Endodermal cell (in vitro differentiated cells): ENCODE data around the gene ARHGAP42. TPM values are rescaled to one million over a fixed set of nuclear protein-coding genes. Genes with fewer than 3 reads are reported as not detected.
A peak's percentile ranks its signal among the peaks of the same experiment; 100 is the strongest.

ENCODE experiments used
- DNase-seq: peaks from one replicate; pipeline ENCODE4 v3.0.0-alpha.2; 2017
- H3K27ac ChIP-seq: 2 replicates; pipeline ENCODE4 v1.5.1; 2013; ENCODE audit warnings: mild to moderate bottlenecking, low read depth, low read length, moderate library complexity
- H3K27me3 ChIP-seq: 2 replicates; pipeline ENCODE4 v1.6.1; 2013; ENCODE audit warnings: mild to moderate bottlenecking, low read length, moderate library complexity; ENCODE audit not compliant: insufficient read depth, control insufficient read depth, poor library complexity, severe bottlenecking
- H3K36me3 ChIP-seq: 2 replicates; pipeline ENCODE4 v1.7.0; 2013; ENCODE audit warnings: mild to moderate bottlenecking, low read length, moderate library complexity; ENCODE audit not compliant: control insufficient read depth, insufficient read depth
- H3K4me1 ChIP-seq: one replicate; pipeline ENCODE4 v1.7.0; 2013; ENCODE audit warnings: low read length; ENCODE audit not compliant: control insufficient read depth, insufficient read depth
- H3K4me3 ChIP-seq: 2 replicates; pipeline ENCODE4 v1.5.1; 2013; ENCODE audit warnings: mild to moderate bottlenecking, low read length, moderate library complexity
- H3K9ac ChIP-seq: 2 replicates; pipeline ENCODE4 v1.6.1; 2013; ENCODE audit warnings: mild to moderate bottlenecking, low read length, moderate library complexity; ENCODE audit not compliant: poor library complexity, severe bottlenecking; ENCODE audit errors: extremely low read depth
- H3K9me3 ChIP-seq: 2 replicates; pipeline ENCODE4 v1.6.1; 2013; ENCODE audit warnings: mild to moderate bottlenecking, low read length, moderate library complexity; ENCODE audit not compliant: control insufficient read depth
- H3K27ac Mint-ChIP-seq: 2 replicates; pipeline ENCODE4 v1.8.0; 2020; ENCODE audit warnings: mixed read lengths
- H3K27me3 Mint-ChIP-seq: 2 replicates; pipeline ENCODE4 v1.8.0; 2021; ENCODE audit warnings: mild to moderate bottlenecking, mixed read lengths; ENCODE audit not compliant: insufficient read depth
- H3K36me3 Mint-ChIP-seq: 2 replicates; pipeline ENCODE4 v1.8.0; 2020; ENCODE audit warnings: low read depth, mixed read lengths
- H3K4me1 Mint-ChIP-seq: 2 replicates; pipeline ENCODE4 v1.8.0; 2020; ENCODE audit warnings: mixed read lengths
- H3K4me3 Mint-ChIP-seq: 2 replicates; pipeline ENCODE4 v1.8.0; 2020; ENCODE audit warnings: mild to moderate bottlenecking, moderate library complexity, mixed read lengths
- H3K9me3 Mint-ChIP-seq: 2 replicates; pipeline ENCODE4 v1.8.0; 2020; ENCODE audit warnings: mild to moderate bottlenecking, mixed read lengths
- CTCF ChIP-seq: fragments of 200-600 bp; sonication (generic); conservative IDR thresholded peaks from 2 replicates; pipeline ENCODE4 v1.5.0; 2021; ENCODE audit warnings: antibody characterized with exemption, mild to moderate bottlenecking
- WGBS, 2 experiments: methylation state at CpG; one replicate each; pipeline versions ENCODE4 v1.1.5 to v1.1.7; 2013; ENCODE audit warnings: missing lambda C conversion rate in 2 of 2, mixed read lengths in 1 of 2; ENCODE audit not compliant: insufficient coverage in 1 of 2, insufficient read length in 1 of 2; 5-methylcytosine and 5-hydroxymethylcytosine counted together
- total RNA-seq, 2 donors: library from RNA; stranded (reverse); fragmentation: NEBNext Ultra II Directional in 1 of 2; extraction: Animal tissue kit (Norgen Biotek cat#: 25700) in 1 of 2; gene quantifications; 2 replicates in 1 of 2; 3 replicates in 1 of 2; pipeline ENCODE4 v1.2.1, GENCODE V29; 2021

ARHGAP42 gene
- total RNA-seq, 2 donors from 2014 or later, result 164 to 176 TPM

- Mint-ChIP-seq H3K27me3 (no peaks in the 10 kb centered on the region), H3K4me1 (peaks cover 7% of the 10 kb centered on the region), H3K4me3 (no peak overlapping the region), H3K27ac (peak overlapping the region; percentile 35), H3K9me3 (no peaks in the 10 kb centered on the region), H3K36me3 (peaks cover 3% of the 10 kb centered on the region)
- Histone ChIP-seq H3K36me3 (no peaks in the 10 kb centered on the region), H3K4me3 (no peak overlapping the region), H3K27me3 (no peaks in the 10 kb centered on the region), H3K27ac (no peak overlapping the region), H3K9me3 (no peaks in the 10 kb centered on the region), H3K4me1 (no peaks in the 10 kb centered on the region), H3K9ac (no peak overlapping the region)
- DNase-seq, result no peak
- TF ChIP-seq CTCF, result no peak
- 94% methylated on average over 1 of the region's 1 CpG; no CpG with 5 or more reads in 1 of the 2 experiments for WGBS, 2 experiments
Measured at GRCh38 chr11:100999756-101000155, 312.7 kb downstream of the ARHGAP42 start.

- whole genome bisulfite sequencing, 2 experiments, result 85% methylated on average over 4 of the region's 4 CpGs; no CpG with 5 or more reads in 1 of the 2 experiments
- Mint-ChIP-seq H3K36me3 (no peaks in the 10 kb centered on the region), H3K27me3 (no peaks in the 10 kb centered on the region), H3K4me3 (no peak overlapping the region), H3K27ac (no peak overlapping the region), H3K4me1 (peaks cover 7% of the 10 kb centered on the region), H3K9me3 (no peaks in the 10 kb centered on the region)
- Histone ChIP-seq H3K4me1 (no peaks in the 10 kb centered on the region), H3K9me3 (no peaks in the 10 kb centered on the region), H3K4me3 (no peak overlapping the region), H3K27me3 (no peaks in the 10 kb centered on the region), H3K27ac (no peak overlapping the region), H3K36me3 (no peaks in the 10 kb centered on the region), H3K9ac (no peak overlapping the region)
- peak; percentile 53 for DNase-seq
- TF ChIP-seq CTCF, result peak; percentile 43
Measured at GRCh38 chr11:101003468-101003867, 316.4 kb downstream of the ARHGAP42 start.

- no peaks in the 10 kb centered on the region for H3K27me3 ChIP-seq
- H3K27ac Mint-ChIP-seq, result no peak overlapping the region
Measured at GRCh38 chr11:101008961-101009689, 322.0 kb downstream of the ARHGAP42 start.

More at GRCh38 chr11:101008961-101009689, 322.0 kb downstream of the ARHGAP42 start:
- H3K9me3 Mint-ChIP-seq, result no peaks in the 10 kb centered on the region
- no peak overlapping the region for H3K4me3 Mint-ChIP-seq
- Histone ChIP-seq H3K4me3 (no peak overlapping the region), H3K9me3 (no peaks in the 10 kb centered on the region), H3K4me1 (no peaks in the 10 kb centered on the region), H3K9ac (no peak overlapping the region), H3K36me3 (no peaks in the 10 kb centered on the region), H3K27ac (no peak overlapping the region)
- 78 to 100% methylated on average over 1 of the region's 1 CpG for WGBS, 2 experiments
- no peak for DNase-seq
- no peaks in the 10 kb centered on the region for H3K36me3 Mint-ChIP-seq
- TF ChIP-seq CTCF, result no peak
- H3K4me1 Mint-ChIP-seq, result peaks cover 4% of the 10 kb centered on the region
- no peaks in the 10 kb centered on the region for H3K27me3 Mint-ChIP-seq
